ENCODE measurements around the gene GRIP1. TPM values are rescaled to one million over a fixed set of nuclear protein-coding genes. Genes with fewer than 3 reads are reported as not detected.

Gene GRIP1
- total and polyA plus RNA-seq, 10 of the 15 experiments (the other 5 are each of a cell fraction or from before 2014, with no cell fraction given), result 0.05 to 0.85 (median 0.50) TPM; not detected in 7

DNA sequence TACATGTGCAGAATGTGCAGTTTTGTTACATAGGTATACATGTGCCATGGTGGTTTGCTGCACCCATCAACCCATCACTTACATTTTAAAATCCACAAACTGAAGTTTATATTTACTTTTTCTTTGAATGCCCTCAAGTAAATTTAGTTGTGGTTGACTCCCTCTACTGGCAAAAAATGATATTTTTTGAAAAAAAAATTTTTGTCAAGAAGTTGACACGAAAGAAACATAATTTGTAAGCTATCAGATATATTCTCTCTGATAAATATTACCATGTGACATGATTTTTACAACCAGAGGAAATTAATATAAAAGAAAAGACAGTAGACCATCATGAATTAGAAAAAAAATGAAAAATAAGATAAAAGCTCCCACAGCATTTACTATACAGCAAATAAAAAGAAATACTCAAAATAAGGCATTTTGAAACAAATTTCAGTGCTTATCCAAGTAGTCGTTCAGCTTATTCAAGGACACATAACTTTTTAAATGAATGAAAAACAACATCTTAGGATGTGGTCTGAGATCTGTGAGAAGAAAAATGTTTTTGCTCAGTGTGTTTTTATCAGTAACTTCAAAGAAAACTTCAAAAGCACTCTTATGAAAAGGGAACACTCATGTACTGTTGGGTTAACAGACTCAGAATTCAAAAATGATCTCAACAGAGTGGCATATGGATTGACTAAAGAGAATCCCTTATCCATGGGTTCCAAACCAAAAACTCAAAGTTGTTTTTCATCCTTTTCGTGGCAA is 30.0 kb upstream of the GRIP1 start:
- in situ Hi-C loops (cut with MboI), result no loop called here

More for the DNA sequence above, 30.0 kb upstream of the GRIP1 start:
- H4K20me1 ChIP-seq (ENCODE audit: control insufficient read depth, insufficient read depth), result no peaks in the 10 kb centered on the region
- no peak overlapping the region for H3K4me2 ChIP-seq (ENCODE audit: control insufficient read depth, insufficient read depth)
- H3K4me3 ChIP-seq, result no peak overlapping the region
- H3K27ac ChIP-seq (ENCODE audit: control insufficient read depth, insufficient read depth), result no peak overlapping the region
- no TSS peak for BruUV-seq (replicated peaks)
- intact Hi-C loops (cut with micrococcal nuclease; ENCODE audit: unreplicated experiment), result loop anchor here (1.0 kb wide), 1 partner anchor 151 kb away; no protein-coding TSS in a partner anchor
- DNase-seq (ENCODE audit: low read depth, low spot score) (no peak), FAIRE-seq (no peak), ATAC-seq (no peak)
- ChIA-PET CTCF (interaction anchor here (0.7 to 2.2 kb wide), 11 partner anchors 9 to 439 kb away, joined by 3 to 6 read pairs (median 4); no protein-coding TSS in a partner anchor), RAD21 (ENCODE audit: unreplicated experiment) (no interaction called here), SMC1A (ENCODE audit: uncharacterized antibody, unreplicated experiment) (interaction anchor here (1.7 kb wide), 1 partner anchor 439 kb away, joined by 4 read pairs; no protein-coding TSS in a partner anchor), POLR2A (no interaction called here)
- WGBS (ENCODE audit: insufficient coverage, insufficient replicate concordance, low lambda C conversion rate, missing lambda C conversion rate), result 3% methylated on average over 3 of the region's 3 CpGs
- H3K79me2 ChIP-seq (ENCODE audit: control insufficient read depth, insufficient read depth, low read length), result no peaks in the 10 kb centered on the region
- no peaks in the 10 kb centered on the region for H3K27me3 ChIP-seq (replicated peaks in 1 of 2; ENCODE audit: control insufficient read depth in 2 of 2, insufficient read depth in 2 of 2, low read length in 1 of 2)
- H2AFZ ChIP-seq (ENCODE audit: control insufficient read depth, low read depth, low read length), result no peak overlapping the region
- no peak overlapping the region for H3K9ac ChIP-seq (ENCODE audit: control insufficient read depth, insufficient read depth, low read length)
- TF ChIP-seq CTCF (IDR thresholded peaks at IDR 0.05 in 2 of 3, conservative IDR thresholded peaks at IDR 0.05 in 1 of 3; ENCODE audit: control insufficient read depth in 2 of 3, extremely low read depth in 1 of 3, insufficient read depth in 1 of 3, low read depth in 3 of 3, low read length in 3 of 3), result peak in 2 of 3 experiments; percentile 21 to 24; a peak in 2 of 6 replicates
- no peak for TF ChIP-seq PKNOX1 (IDR thresholded peaks at IDR 0.05)
- TF ChIP-seq NFXL1 (IDR thresholded peaks at IDR 0.05; ENCODE audit: borderline replicate concordance), result no peak
- TF ChIP-seq RAD21 (IDR thresholded peaks at IDR 0.05; ENCODE audit: insufficient read depth, low read depth, low read length), result peak; percentile 28; the same call in 1 of the 2 replicates
- H3K4me1 ChIP-seq (ENCODE audit: control insufficient read depth, insufficient read depth, low read length), result no peaks in the 10 kb centered on the region
- H3K9me3 ChIP-seq (replicated peaks; ENCODE audit: control insufficient read depth, insufficient read depth, low read length), result no peaks in the 10 kb centered on the region
- no peaks in the 10 kb centered on the region for H3K36me3 ChIP-seq (ENCODE audit: control insufficient read depth in 2 of 2, insufficient read depth in 2 of 2, low read length in 1 of 2)

Data from GM12878 (cell line).